Tibial artery (tissue), 4 donors: ENCODE data around the gene THSD4.

ENCODE experiments used
- DNase-seq, 2 donors: peaks; one replicate each; pipeline ENCODE4 v3.0.0-alpha.2; 2019
- H3K27ac ChIP-seq, 2 donors: fragments of 200-600 bp; sonication (generic) in 1 of 2; 1 replicate in 1 of 2; 2 replicates in 1 of 2; pipeline ENCODE4 v1.5.1; 2018 to 2019; ENCODE audit warnings: mild to moderate bottlenecking in 1 of 2
- H3K27me3 ChIP-seq, 2 donors: fragments of 200-600 bp; sonication (generic) in 1 of 2; one replicate each; pipeline versions ENCODE4 v1.5.1 to v1.6.0; 2016 to 2019
- H3K36me3 ChIP-seq, 3 donors: fragments of 200-600 bp; sonication (generic) in 2 of 3; one replicate each; pipeline ENCODE4 v1.5.1; 2016 to 2019; ENCODE audit warnings: mild to moderate bottlenecking in 2 of 3
- H3K4me1 ChIP-seq, 4 donors: fragments of 200-600 bp; sonication (generic) in 2 of 4; 1 replicate in 3 of 4; 2 replicates in 1 of 4; pipeline ENCODE4 v1.5.1; 2016 to 2019
- H3K4me3 ChIP-seq, 2 donors: fragments of 200-600 bp; sonication (generic) in 1 of 2; 1 replicate in 1 of 2; 2 replicates in 1 of 2; pipeline ENCODE4 v1.5.1; 2018 to 2019; ENCODE audit warnings: mild to moderate bottlenecking in 2 of 2
- H3K9me3 ChIP-seq, 3 donors: fragments of 200-600 bp; sonication (generic) in 1 of 3; one replicate each; pipeline ENCODE4 v1.5.1; 2016 to 2019
- intact Hi-C: fragments of 100-400 bp; cut with DNase I; formaldehyde crosslinking; loops from one replicate; pipeline ENCODE4 v1.15.0; 2023; ENCODE audit warnings: low total_unique reads
- TF ChIP-seq, protein P1 (sequence below), 2 experiments: fragments of 200-600 bp in 1 of 2; fragments of 450-650 bp in 1 of 2; IDR thresholded peaks; one replicate each; pipeline ENCODE4 v1.5.1; 2017 to 2019; ENCODE audit warnings: antibody characterized with exemption in 2 of 2, mild to moderate bottlenecking in 1 of 2, moderate library complexity in 1 of 2

The THSD4 gene

GRCh38 chr15:71252740-71253047 is 137.4 kb downstream of the THSD4 start:
- DNase-seq = no peak
- Histone ChIP-seq H3K27ac (no peak overlapping the region), H3K9me3 (no peaks in the 10 kb centered on the region), H3K4me1 (peaks cover 0 to 18% (median 6%) of the 10 kb centered on the region in 4 donors), H3K36me3 (no peaks in the 10 kb centered on the region), H3K4me3 (no peak overlapping the region), H3K27me3 (no peaks in the 10 kb centered on the region)
- TF ChIP-seq, protein P1, sequence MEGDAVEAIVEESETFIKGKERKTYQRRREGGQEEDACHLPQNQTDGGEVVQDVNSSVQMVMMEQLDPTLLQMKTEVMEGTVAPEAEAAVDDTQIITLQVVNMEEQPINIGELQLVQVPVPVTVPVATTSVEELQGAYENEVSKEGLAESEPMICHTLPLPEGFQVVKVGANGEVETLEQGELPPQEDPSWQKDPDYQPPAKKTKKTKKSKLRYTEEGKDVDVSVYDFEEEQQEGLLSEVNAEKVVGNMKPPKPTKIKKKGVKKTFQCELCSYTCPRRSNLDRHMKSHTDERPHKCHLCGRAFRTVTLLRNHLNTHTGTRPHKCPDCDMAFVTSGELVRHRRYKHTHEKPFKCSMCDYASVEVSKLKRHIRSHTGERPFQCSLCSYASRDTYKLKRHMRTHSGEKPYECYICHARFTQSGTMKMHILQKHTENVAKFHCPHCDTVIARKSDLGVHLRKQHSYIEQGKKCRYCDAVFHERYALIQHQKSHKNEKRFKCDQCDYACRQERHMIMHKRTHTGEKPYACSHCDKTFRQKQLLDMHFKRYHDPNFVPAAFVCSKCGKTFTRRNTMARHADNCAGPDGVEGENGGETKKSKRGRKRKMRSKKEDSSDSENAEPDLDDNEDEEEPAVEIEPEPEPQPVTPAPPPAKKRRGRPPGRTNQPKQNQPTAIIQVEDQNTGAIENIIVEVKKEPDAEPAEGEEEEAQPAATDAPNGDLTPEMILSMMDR (IDR thresholded peaks at IDR 0.05) = no peak
- intact Hi-C loops = no loop called here

- TF ChIP-seq, protein P1 (IDR thresholded peaks at IDR 0.05) = no peak
- peaks cover 0 to 12% (median 0%) of the 10 kb centered on the region in 3 donors for H3K36me3 ChIP-seq
- intact Hi-C loops = no loop called here
- H3K27ac ChIP-seq = no peak overlapping the region
- H3K4me1 ChIP-seq = peaks cover 0 to 18% (median 6%) of the 10 kb centered on the region in 4 donors
- H3K27me3 ChIP-seq = no peaks in the 10 kb centered on the region
- no peaks in the 10 kb centered on the region for H3K9me3 ChIP-seq
- H3K4me3 ChIP-seq = no peak overlapping the region
- no peak for DNase-seq
Measured at GRCh38 chr15:71254491-71254890, 139.2 kb downstream of the THSD4 start.

GRCh38 chr15:71256934-71257664 is 141.8 kb downstream of the THSD4 start:
- TF ChIP-seq, protein P1 (IDR thresholded peaks at IDR 0.05) = no peak
- Histone ChIP-seq H3K4me1 (peaks cover 0 to 2% (median 0%) of the 10 kb centered on the region in 4 donors), H3K36me3 (peaks cover 0 to 12% (median 0%) of the 10 kb centered on the region in 3 donors), H3K4me3 (no peak overlapping the region), H3K27ac (no peak overlapping the region), H3K27me3 (no peaks in the 10 kb centered on the region), H3K9me3 (no peaks in the 10 kb centered on the region)
- DNase-seq = no peak
- intact Hi-C loops = no loop called here

DNA sequence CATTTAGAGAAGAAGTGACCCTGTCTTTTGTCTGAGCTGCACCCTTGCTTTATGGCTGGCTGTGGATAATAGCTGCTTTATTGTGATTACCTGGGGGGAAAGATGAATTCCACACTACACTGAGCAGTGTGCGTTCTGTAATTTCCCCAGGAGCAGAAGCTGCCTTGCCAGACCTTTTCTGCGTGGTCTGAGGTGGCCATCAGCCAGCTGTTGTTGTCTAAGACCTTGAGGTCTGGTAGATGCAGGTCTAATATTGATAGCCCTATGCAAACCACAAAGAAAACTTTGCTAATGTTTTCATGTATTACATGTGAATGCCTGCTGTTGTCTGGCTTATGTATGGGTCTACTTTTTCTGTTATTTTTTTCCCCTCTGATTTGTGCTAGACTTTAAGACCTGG is 144.6 kb downstream of the THSD4 start:
- Histone ChIP-seq H3K4me3 (no peak overlapping the region), H3K27ac (no peak overlapping the region), H3K9me3 (no peaks in the 10 kb centered on the region), H3K36me3 (peaks cover 0 to 12% (median 0%) of the 10 kb centered on the region in 3 donors), H3K4me1 (no peaks in the 10 kb centered on the region), H3K27me3 (no peaks in the 10 kb centered on the region)
- TF ChIP-seq, protein P1 (IDR thresholded peaks at IDR 0.05) = no peak
- intact Hi-C loops = no loop called here
- DNase-seq = no peak

DNA sequence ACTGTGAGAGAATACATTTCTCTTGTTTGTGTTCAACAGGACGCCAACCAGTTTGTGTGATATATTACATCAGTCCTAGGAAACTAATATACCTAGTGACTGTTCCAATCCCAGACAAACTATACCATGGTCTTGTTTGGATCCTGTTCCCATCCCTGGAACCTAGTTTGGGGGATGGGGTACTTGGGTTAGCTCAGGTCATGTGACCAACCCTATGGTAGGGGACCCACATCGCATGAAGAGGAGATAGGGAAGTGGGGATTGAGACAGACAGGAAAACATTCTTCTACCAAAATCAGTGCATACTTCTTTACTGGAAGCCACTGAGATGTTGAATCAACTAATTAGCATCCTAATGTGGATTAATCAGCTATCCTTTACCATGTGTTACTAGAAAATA is 146.1 kb downstream of the THSD4 start:
- DNase-seq = no peak
- TF ChIP-seq, protein P1 (IDR thresholded peaks at IDR 0.05) = no peak
- Histone ChIP-seq H3K9me3 (no peaks in the 10 kb centered on the region), H3K4me3 (no peak overlapping the region), H3K27me3 (no peaks in the 10 kb centered on the region), H3K4me1 (peaks cover 0 to 7% (median 0%) of the 10 kb centered on the region in 4 donors), H3K27ac (no peak overlapping the region), H3K36me3 (peaks cover 0 to 12% (median 0%) of the 10 kb centered on the region in 3 donors)
- intact Hi-C loops = no loop called here
